OCI-M2 (cell line): ENCODE data around the gene CACNA2D3.
"Not testable (repeated sequence)": the region's sequence is repeated elsewhere in the genome, so short reads cannot be mapped to it uniquely, and the experiment has no call there.

Experiments
- DNase-seq: peaks from one replicate; lab custom pipeline; 2025; ENCODE audit not compliant: unreplicated experiment; lab: John Stamatoyannopoulos, UW

Gene CACNA2D3

DNA sequence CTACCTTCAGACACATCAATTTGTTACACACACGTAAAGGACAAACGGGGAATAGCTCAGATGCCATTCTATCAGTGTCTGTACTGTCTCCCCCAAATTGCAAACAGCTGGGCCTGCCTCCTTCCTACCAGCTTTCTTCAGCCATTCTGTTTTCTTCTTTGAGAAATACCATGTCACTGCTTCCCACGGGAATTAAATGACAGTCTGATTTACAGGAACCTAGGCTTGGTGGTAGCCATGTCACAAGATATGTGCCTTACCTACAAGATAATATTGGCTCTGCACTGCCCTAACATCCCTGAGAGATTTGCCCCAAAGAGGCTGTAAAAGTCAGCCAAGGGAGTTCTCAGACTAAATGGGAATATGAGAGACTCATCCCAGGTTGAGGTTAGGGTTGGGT, 497.2 kb downstream of the CACNA2D3 start:
- DNase-seq = no peak

DNA sequence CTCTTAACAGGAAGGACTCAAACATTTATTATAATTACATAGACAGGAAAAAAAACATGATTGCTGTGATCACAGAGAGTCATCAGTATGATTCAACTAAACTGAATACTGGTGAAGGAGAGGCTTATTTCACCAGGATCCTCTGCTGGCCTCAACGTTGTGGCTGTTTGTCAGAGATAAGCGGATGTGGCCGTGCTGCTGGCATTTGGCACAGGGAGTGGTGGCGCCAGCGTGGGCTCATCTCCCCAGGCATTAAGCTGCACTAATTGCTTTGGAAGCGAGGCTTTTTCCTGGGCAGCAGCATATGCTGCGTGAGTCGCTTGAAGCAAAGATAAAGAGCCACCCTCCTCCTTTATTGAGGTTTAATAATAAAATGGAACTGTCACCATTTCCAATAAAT, 498.8 kb downstream of the CACNA2D3 start:
- DNase-seq = no peak

GRCh38 chr3:54622678-54623077, 500.3 kb downstream of the CACNA2D3 start:
- no peak for DNase-seq

DNA sequence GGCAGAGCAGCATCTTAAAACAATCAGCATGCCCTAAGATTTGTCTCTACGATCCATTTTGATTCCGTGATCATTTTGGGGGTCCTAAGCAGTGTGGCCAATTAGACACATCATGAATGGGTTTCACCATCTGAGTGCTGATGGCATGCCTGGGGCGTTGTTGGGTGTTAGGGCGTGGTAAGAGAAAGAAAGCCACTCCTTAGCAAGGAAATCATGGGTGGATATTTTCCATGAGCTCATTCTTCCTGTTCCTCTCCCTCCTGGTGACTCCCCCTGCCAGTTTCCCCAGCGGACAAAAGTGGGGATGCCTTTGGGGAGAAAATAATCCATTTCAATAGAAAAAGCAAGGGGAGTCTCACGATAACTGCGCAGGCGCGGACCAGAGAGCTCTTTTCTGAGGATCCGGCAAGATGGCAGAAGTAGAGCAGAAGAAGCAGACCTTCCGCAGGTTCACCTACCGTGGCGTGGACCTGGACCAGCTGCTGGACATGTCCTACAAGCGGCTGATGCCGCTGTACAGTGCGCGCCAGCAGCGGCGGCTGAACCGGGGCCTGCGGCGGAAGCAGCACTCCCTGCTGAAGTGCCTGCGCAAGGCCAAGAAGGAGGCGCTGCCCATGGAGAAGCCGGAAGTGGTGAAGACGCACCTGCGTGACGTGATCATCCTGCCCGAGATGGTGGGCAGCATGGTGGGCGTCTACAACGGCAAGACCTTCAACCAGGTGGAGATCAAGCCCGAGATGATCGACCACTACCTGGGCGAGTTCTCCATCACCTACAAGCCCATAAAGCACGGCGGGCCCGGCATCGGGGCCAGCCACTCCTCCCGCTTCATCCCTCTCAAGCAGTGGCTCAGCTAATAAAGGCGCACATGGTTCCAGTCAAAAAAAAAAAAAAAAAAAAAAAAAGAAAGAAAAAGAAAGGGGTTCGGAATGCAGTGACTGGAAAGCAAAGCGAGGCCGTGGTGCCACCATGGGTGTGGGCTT, 503.7 kb downstream of the CACNA2D3 start:
- no peak for DNase-seq

DNA sequence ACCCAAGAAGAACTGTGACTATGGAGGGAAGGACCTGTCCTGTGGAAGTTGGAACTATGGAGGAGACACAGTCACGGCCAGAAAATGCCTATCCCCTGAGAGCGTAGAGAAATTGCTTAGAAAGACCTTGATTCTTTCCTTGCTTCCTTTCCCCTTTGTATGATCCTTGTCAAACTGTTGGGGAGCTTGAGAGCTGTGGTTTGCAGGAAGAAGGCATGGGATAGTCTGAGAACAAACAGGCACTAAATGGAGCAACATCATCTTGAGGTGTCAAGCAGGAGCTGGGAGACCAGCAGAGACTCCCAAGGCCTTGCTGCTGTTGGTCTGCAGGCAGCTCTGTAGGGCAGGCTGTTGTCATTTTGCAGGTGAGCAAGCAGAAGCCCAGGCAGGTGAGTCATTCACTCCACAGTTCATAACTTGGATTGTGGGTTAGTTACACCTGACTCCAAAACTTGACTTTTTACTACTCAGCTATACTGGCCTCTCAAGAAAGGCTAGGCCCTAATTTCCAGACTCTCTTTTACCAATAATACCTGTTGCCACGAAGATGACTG, 506.6 kb downstream of the CACNA2D3 start:
- no peak for DNase-seq

DNA sequence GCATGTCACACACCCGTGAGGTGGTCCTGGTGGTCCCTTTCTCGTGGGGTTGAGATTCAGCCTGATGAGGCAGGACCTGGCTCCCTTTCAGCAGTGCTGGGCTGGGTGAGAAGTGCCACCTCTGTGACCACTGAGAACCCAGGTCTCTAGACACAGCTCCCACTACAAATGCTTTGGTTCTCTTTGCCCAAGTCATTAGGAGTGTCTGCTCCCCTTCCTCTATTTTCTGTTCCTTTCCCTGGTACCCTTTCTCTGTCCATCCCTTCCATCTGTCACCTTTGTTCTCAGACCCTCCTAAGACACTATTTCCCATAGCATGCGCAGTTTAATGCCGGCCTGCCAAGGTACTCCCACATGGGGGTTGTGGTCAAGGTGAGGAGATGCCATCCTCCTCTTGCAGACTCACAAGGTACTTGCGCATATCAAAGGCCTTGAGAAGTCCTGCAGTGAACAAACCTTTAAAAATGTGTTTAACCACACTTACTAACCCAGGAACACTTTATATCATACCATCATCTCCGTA, 507.8 kb downstream of the CACNA2D3 start:
- DNase-seq = no peak

DNA sequence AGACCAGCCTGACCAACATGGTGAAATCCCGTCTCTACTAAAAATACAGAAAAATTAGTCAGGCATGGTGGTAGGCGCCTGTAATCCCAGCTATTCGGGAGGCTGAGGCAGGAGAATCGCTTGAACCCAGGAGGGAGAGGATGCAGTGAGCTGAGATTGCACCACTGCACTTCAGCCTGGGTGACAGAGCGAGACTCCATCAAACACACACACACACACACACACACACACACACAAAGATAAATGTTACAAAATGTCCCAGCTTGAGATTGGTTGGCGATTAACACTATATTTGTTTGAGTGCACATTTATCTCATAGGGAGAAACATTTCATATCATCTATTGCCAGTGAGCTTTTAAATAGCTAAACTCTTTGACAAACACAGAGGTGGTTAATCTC, 508.6 kb downstream of the CACNA2D3 start:
- not testable (repeated sequence) for DNase-seq

- DNase-seq = no peak
Measured at GRCh38 chr3:54631516-54632325, 509.4 kb downstream of the CACNA2D3 start.

GRCh38 chr3:54632326-54632665, 509.9 kb downstream of the CACNA2D3 start:
- DNase-seq = no peak

GRCh38 chr3:54632834-54633233, 510.5 kb downstream of the CACNA2D3 start:
- no peak for DNase-seq

DNA sequence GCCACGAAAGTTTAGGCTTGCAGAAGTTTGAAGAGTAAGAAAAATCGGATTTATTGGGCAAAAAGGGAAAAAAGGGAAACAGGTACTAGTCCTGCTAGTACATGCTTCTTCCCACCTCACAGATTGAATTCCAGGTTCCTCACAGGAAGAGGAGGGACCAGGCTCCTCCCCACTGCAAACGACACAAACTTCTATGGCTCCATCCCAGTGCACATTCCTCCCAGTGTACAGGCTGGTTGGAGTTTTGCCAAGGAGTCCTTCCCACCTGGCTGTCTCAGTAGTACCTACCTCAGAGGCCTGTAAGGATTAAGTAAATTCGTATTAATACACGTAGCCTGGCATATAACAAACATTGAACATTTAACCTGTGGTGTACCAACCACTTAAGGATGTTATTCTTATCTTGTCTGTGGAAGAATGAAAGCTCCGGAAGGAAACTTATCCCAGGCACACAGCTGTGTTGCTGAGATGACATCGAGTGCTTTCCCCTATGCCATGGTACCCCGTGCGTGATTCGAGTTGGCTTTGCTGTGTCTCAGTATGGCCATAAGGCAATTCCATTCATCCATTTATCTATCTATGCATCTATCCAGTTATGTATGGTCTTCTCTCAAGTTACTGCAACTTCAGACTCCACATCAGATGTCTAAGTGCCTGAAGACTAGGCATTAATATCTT, 511.2 kb downstream of the CACNA2D3 start:
- no peak for DNase-seq

DNA sequence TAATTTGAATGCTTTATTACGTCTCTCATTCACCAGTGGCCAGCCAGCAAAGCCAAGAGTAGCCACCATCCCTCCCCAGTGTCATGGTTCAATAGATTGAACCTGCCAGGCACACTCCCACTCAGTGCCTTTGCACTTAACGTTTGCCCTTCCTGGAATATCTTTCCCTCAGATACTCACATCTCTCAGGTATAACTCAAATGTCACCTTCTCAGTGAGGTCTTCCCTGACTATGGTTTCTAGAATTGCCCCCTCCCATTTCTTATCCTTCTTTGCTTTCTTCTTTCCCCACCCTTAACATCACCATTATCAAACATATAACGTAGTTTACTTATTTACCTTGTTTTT, 511.7 kb downstream of the CACNA2D3 start:
- no peak for DNase-seq

DNA sequence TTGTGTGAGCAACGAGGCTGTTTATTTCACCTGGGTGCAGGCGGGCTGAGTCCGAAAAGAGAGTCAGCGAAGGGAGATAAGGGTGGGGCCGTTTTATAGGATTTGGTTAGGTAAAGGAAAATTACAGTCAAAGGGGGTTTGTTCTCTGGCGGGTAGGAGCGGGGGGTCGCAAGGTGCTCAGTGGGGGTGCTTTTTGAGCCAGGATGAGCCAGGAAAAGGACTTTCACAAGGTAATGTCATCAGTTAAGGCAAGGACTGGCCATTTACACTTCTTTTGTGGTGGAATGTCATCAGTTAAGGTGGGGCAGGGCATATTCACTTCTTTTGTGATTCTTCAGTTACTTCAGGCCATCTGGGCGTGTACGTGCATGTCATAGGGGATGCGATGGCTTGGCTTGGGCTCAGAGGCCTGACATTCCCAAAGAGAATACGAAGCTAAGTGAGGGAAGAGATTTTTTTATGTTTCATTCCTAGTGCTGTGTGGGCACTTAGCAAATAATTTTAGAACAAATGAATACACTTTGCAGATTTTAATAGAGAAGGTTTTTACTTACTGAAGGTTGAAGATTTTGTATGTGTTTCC, 517.5 kb downstream of the CACNA2D3 start:
- not testable (repeated sequence) for DNase-seq

DNA sequence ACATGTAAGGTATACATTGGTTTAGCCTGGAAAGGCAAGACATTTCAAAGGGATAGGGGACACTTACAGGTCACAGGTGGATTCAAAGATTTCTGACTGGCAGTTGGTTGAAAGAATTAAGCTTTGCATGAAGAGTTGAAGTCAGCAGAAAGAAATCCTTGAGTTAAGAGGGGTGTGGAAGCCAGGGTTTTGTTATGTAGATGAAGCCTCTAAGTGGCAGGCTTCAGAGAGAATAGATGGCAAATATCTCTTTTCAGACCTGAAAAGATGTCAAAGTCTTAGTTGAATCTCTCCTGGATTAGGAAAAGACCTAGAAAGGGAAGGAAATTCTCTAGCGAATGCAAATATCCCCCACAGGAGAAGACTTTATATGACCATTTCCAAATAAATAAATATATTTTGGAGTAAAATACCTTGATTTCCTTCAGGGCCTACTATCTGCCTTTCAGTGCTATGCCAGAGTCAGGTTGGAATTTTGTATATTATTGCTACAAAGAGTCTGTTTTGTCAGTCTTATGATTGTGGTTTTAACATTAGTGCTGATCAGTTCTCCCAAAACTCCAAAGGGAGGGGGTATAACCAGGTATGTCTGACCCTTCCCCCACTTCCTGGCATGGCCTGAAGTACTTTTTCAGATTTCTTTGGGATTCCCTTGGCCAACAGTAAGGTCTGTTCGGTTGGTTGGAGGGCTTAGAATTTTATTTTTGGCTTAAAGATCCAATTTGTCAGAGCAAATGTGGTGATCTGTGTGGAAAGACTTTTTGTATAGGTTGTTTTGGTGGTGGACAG, 519.1 kb downstream of the CACNA2D3 start:
- DNase-seq = no peak

DNA sequence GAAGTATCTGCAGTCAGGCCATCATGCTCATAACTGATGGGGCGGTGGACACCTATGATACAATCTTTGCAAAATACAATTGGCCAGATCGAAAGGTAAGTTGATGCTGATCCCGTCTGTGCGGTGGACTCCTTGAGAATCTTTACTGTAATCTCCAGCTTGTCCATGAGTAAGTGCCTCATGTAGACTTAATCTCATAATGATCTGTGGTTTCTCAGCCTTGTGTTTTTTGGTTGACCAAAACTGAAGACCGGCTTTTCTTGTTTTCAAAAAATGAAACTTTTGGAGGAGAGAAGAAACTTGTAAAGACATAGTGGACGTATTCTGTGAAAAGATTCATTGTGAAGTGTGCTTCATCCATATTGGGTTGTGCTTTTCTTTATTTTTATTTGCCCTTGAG, 519.8 kb downstream of the CACNA2D3 start:
- no peak for DNase-seq

GRCh38 chr3:54647721-54648120, 525.4 kb downstream of the CACNA2D3 start:
- DNase-seq = no peak

- DNase-seq = no peak
Measured at GRCh38 chr3:54649551-54649950, 527.2 kb downstream of the CACNA2D3 start.

DNA sequence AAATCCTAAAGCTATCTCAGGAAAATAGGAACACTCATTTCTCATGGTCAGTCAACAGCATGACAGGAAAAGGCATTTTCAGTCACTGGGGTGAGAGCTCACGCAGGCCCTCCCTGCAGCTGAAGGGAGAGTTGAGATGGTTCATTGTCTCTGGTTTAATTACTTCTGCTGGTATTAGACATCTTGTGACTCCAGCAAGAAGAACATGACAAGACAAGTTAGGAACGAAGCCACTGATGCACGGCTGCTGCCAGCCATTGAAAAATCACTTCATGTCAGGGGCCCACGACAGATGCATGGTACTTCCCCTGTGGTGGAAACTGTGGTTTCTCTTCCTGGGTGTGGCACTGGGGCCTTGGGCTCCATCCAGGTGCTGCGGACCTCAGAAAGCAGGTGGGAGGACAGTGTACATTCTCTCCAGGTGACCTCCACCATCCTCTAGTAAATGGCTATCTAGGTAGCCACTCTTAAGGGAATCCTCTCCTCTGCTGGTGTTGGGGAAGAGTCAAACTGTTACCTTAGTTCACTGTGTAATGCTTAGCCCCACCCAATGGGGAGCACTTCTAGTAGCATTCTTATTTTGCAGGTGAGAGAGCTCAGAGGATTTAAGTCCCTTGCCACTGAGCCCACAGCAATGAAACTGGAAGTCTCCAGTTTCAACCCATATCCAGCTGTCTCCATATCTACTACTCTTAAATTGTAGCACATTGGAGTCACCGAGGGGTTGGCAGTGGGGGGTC, 531.3 kb downstream of the CACNA2D3 start:
- no peak for DNase-seq

DNA sequence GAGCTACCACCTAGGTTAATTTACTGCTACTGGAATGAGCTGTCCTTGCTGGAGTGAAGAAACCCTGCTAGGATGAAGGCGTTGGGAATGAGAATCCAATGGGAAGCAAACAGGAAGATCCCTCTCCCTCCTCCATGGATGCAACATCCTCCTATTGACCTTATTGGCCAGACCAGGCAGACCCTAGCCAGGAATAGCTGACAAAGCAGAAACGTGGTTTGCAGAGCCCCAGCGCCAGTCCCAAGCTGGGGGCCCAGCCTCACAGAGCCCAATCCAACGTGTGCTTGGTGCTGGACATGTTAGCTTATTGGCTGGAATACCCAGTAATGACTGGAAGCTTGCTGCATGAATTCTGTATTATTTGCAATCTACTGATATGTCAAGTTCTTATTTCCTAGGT, 532.4 kb downstream of the CACNA2D3 start:
- DNase-seq = no peak
